Measurements from ENCODE around the gene IL20RB.

GRCh38 chr3:136914739-136915138 lies 43.0 kb upstream of the IL20RB start:
- TF ChIP-seq POLR2A (IDR thresholded peaks at IDR 0.05) (no peak), CTCF (IDR thresholded peaks at IDR 0.05) (no peak)
